GM19043 (cell line): ENCODE measurements around the gene TMEM52.
"Not testable (repeated sequence)": the region's sequence is repeated elsewhere in the genome, so short reads cannot be mapped to it uniquely, and the experiment has no call there.

ENCODE experiments used
- ATAC-seq: cut with Tn5 transposase; IDR thresholded peaks from one replicate; pipeline ENCODE4 v1.9.1; 2021; ENCODE audit warnings: low read depth; ENCODE audit not compliant: unreplicated experiment

The TMEM52 gene

DNA sequence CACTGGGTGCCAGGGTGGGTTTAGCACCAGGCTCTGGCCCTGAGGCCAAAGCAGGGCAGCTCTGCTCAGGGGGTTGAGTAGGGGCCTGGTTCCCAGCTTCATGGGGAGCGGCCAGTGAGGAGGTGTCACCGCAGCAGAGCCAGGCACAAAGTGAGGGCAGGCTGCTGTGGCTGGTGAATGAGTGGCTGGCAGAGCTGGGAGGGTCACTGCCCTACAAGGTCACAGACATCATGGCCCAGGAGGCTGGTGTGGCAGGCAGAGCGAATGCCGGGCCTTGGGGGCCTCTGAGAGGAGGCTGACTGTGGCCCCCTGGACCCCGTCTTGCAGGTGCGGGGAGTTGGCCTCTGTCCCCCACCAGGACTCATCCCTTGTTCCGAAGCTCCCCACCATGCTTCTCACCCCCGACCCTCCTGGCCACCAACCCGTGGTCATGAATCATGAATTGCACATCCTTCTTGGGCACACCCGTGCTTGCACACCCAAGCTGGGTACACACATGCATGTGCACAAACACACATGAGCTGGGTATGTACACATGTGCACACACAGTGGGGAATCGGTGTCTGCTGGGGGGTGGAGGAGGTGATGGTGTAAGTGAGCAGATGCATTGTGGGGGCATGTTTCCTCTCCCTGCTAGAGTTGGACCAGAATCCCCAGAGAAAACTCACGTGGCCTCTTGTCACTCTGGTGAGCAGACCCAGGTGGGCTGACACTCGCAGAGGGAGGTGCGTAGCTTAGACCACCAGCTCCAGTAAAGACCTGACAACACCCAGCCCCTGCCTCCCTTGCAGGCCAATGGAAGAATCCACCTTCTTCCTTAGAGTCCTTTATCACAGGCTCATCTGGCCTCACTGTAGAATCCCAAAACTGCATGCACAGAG lies 23.4 kb downstream of the TMEM52 start:
- ATAC-seq = no peak

DNA sequence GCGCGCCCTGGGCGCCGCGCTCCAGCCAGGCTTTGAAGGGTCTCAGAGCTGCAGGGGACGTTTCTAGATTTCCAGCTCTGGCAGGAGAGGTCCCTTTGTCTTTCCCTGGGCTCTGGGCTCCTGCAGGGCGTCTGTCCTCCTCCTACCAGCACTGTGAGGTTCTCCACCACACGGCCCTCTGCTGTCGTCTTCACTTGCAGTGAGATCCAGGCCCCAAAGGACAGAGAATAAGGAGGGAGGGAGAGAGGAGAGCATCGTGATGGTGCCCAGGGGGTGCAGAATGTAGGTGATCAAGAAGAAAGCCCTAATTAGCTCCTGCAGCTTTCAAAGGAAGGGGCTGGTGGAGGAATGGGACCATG lies 24.0 kb downstream of the TMEM52 start:
- no peak for ATAC-seq

DNA sequence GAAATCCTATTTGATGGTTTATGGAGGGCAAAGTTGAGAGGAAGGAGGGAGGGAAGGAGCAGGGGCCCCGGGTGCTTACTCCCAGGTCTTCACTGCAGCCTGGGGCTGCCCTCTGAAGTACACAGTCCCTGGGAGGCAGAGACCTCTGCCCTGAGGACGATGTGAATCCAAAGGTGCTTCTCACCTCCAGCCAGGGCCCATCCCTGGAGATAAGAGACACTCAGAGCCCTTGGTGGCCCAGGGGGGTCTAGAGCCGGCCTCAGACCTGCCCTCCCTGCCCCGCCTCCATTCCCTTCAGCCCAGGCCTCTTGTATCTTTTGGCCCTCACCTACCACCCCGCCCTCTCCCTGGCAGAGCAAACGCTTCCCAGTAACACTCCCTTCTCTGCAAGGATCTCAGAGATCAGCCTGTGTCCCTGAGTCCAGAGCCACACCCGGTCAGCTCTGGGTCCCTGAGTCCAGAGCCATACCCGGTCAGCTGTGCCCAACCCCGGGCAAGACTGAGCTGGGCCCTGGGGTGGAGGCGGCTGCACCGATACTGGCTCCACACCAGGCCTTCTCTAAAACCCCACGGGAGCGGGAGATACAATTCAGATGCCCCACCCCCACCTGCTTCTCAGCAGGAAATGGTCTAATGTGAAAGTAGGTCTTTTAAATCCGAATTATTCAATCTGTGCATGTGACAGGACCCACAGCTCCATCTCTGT lies 24.6 kb downstream of the TMEM52 start:
- ATAC-seq = no peak

DNA sequence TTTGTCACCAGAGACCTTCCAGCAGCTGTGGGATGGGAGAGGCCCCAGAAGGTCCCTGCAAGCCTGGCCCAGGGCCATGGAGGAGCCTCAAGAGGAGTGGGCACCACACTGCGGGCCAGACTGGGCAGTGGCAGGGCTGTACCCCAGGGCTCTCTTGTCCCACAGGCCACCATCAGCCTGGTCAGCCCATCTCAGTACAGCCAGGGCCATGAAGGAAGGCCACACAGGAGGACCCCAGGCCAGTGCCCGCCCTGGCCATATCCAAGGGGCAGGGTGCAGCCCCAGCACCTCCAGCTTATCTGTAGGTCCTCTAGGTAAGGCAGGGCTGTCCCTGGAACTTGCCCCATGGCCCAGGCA lies 25.1 kb downstream of the TMEM52 start:
- no peak for ATAC-seq

DNA sequence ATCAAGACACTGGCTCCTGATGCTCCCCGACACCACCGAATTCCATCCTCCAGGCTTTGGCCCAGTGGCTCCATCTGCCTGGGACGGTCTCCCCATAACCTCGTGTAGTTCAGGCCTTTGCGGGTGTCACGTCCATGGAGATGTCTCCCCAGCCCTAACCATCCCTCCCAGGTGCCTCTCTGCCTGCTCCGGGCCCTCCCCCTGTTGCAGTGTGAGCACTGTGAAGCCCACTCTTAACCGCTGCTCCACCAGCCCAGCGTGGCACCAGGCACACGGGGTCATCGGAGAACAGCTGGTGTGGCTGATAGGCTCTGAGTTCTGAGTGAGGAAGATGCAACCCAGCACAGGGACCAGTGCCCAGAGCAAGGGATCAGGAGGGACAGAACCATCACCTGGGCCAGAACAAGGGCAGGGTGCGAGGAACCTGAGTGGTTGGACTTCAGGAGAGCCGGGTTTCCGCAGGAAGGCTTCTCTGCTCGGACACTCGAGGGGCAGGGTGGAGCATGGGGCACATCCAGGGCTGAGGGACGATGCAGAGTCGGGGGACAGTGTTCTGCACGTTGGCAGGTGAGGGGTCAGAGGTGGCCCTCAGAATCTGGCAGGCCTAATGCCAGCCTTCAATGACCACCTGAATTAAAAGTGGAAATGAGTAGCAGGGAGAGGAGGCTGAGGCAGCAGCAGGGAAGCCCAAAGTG lies 25.6 kb downstream of the TMEM52 start:
- no peak for ATAC-seq

DNA sequence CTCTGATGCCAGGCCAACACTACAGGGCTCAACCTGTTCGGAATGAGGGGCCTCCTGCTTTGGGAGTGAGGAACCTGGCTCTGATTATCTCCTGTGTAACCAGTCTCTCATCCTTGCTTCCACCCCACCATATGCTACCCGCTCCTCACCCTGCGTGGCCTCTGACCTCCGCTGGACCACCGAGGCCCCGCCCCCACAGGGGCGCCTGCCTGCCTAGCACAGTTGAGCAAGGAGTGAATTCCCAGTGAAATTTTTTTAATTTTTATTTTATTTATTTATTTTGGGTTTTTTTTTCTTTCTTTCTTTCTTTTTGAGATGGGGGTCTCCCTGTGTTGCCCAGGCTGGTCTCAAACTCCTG lies 26.3 kb downstream of the TMEM52 start:
- no peak for ATAC-seq

DNA sequence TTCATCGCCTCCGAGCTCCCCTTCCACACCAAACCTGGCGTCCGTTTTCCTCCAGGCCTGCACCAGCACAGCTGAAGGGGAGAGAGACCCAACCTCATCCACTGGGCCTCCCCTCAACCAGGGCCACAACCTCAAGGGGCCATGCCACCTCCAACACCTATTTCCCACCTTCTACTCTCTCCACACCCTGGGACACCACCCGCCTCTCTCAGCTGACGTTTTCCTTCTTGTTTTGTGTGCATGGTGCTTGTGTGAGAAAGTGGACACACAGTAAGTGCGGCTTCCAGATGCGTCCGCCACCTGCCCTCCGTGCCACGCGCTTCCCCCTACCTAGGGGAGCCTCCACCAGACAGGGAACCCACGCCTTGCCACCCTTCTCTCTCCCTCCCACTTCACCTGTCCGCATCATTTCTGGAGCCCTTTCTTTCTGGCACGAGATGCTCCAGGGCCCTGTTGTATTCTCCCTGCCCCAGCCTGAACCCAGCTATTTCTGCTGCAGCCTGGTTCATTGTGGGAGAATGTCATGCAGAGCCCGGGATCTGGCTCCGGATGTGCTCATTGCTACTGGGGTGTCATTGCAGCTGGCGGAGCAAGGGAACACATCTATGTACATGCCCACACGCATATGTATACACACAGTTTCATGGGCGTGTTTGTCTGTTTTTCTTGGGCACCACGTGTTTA lies 26.9 kb downstream of the TMEM52 start:
- no peak for ATAC-seq

DNA sequence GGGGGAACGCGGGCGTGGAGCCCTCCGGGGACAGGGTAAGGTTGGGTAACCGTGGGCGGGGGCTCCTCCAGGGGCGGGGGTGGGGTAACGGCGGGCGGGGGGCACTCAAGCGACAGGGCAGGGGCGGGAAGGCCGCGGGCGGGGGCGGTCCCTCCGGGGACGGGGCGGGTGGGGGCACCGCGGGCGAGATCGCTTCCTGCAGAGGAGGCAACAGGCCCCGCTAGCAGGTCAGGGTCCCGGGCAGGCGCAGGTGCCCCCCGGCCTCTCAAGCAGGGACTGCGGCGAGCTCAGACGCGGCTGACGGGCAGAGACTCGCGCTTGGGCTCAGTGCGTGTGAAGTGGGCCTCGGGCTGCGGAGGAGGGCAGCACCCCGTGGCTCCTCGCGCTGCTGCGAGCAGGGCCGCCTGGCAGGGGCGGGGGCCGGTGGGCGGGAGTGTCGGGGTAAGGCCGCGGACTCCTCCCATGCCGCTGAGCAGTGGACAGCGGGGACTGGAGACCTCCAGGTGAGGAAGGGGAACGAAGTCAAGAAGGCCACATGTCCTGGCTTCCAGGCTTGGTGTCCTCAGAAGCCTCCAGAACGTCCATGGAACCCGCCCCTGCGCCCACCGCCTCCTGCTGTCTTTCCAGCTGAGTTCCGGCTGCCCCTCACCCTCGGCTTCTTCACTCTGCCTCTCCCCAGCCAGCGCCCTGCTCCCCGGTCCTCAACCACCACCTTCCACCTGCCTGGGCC lies 27.6 kb downstream of the TMEM52 start:
- no peak for ATAC-seq

DNA sequence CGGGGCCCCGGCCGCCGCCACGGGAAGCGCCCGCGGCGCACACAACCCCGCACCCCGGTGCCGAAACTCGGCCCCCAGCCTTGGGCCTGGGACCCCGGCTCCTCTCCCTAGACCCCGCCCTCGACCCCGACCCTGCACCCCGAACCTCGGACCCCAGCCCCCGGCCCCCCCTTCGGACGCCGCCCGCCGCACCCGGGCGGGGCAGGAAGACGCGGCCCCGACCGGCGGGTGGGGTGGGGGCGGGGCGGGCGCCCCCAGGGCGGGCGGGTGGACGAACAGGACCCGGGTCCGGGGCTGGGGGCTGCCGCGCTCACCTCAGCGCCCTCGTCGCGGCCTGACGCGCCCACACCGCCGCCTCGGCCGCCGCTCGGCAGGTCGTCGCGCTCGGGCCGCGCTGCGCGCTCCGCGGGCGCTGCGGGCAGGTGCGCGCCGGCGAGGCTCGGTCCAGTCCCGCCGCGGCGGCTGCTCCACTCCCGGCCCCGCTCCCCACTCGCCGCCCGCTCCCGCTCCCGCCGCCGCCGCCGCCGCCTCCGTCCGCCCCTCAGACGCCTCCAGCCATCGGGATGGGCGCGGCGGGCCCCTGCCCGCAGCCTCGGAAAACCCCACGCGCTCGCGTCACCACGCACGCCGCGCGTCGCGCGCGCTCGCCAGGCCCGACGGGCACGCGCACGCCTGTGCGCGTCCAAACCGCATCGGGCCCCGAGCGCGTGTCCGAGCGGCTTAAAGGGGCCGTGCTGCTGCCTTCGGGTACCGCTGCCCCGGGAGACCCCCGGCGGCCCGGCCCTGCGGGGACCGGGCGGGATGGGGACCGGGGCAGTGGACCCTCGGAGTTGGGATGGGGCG lies 28.4 kb downstream of the TMEM52 start, which contains the start of gene GNB1:
GNB1 (minus strand) TSS at position 582 of the 843 bp plus-strand sequence. CDS start 65,634 bp downstream, outside the sequence.
- ATAC-seq = peak; percentile 54

DNA sequence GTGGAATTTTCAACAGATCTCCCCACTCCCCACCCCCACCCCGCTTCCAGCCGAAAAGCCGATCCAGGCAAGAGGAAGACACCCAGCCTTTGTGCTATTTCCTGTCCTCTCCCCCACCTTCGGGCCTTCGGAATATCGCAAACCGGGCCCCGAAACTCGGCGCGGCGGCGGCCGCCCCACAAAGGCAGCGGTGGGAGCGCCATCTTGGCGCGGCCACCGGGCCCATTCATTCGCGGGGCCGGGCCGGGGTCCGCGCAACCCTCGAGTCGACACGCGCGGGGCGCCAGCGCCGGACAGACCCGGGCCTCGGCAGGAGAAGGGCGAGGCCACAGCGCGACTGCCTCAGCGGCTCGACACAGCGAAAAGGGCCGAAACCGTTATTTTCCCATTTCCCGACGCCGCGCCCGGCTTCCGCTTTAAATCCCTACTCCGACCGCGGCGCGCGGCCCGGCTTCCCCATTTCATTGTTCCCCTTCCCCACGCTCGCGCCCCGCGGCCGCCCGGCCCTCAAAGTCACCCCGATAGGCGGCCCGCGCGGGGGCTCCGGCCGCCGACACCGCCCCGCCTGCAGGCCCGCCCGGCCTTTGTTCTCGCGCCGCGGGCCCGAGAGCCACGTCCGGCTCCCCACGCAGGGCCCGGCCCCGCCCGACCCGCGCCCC lies 29.1 kb downstream of the TMEM52 start:
- ATAC-seq = peak; percentile 9

DNA sequence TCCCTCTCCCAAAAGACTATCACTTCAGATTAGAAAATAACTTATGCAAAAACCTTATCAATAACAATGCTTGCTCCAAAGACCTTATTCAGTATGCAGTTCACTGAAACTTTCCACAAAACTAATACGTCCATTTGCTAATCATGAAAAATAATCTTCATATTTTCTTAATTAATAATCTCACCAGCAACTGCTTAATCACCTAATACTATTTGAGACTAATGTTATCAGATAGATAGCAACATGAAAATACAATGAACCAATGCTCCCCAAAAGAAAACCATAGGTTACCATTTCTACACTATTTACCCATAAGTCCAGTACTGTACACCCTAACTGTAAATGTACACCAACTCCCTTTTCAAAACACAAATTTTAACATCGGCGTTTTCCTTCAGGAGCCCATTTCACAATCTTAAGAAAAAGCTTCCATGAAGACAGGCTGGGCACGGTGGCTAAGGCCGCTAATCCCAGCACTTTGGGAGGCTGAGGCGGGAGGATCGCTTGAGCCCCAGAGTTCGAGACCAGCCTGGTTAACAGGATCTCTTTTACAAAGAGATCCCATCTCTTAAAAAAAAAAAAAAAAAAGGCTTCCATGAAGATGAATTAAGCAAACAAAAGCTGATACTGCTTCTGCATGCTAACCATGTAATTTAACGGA lies 29.9 kb downstream of the TMEM52 start:
- ATAC-seq = no peak

DNA sequence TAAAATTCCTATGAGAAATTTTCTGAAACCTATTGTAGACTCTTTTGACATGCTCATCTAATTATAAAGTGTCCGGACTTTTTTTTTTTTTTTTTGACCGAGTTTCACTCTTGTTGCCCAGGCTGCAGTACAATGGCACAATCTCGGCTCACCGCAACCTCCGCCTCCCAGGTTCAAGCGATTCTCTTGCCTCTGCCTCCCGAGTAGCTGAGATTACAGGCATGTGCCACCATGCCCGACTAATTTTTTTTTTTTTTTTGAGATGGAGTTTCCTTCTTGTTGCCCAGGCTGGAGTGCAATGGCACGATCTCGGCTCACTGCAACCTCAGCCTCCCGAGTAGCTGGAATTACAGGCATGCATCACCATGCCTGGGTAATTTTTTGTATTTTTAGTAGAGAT lies 35.2 kb downstream of the TMEM52 start:
- ATAC-seq = not testable (repeated sequence)

DNA sequence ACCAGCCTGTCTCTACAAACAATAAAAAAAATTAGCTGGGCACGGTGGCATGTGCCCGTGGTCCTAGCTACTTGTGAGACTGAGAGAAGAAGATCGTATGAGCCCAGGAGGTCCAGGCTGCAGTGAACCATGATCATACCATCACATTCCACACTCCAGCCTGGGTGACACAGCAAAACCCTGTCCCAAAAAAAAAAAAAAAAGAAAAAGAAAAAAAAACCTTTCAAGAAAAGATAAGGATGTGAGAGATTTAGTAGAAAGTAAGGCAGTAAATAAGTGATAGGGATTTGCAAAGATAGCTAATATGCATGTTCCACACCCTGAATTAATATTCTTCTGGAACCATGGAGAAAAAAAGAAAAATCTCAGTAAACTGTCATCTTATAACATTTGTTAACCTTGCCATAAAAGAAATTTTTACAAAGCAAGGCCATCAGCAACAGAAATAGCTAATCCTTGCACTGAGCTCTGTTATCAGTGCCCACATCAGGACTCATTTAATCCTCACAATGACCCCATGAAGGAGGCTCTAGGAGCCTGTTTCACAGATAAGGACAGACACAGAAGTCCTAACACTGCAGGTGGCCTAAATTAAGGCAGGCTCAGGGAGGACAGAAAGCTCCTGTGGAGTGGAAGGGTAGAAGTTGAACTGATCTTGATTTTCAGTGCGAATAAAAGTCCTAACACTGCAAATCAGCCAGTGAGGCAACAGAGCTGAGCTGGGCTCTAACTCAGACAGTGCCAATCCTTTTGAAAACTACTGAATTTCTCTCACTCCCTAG lies 35.8 kb downstream of the TMEM52 start:
- no peak for ATAC-seq

DNA sequence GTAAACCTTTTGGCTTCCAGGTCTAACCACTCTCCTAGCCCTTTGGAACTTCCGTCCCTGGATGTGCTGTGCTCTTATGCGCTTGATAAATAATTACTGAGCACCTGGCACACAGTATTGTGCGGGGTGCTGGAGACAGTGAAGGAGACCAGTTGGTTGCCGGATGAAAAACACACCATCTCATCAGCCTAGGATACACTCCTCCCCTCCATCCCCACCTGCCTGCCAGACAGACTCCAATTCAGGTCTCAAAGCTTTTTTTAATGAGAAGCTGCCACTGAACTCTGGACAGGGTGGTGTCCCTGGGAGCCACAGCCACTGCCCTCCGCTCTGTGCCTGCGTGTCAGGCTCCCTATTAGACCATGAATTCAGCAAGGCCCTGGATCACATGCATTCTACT lies 37.4 kb downstream of the TMEM52 start:
- ATAC-seq = no peak

DNA sequence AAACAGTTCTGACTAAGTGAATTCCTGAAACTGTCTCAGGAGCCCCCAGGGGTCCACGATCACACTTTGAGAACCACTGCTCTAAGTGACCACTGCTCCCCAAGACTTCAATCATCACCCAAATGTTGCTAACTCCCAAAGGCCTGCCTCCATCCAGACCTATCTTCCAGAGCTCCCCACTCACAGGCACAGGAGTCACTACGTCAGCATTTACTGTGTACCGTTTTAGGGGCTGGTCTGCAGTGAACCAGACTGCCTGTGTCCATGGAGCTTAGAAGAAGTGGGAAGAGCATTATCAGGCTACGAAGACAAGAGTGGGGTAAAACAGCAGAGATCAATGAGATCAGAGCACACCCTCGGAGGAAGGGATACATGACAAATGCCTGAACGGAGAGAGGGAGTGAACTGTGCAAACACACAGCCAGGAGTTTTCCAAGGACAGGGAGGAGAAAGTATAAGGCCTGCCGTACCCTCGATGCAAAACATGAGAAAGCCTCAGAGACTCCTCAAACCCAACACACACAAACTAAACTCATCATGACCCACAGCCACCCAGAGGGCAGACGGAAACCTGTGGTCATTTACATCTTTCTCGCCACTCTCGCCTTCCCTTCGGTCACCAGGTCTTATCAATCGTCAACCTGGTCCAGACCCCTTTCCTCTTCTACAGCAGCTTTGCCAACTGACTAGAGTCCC lies 38.3 kb downstream of the TMEM52 start:
- ATAC-seq = no peak

DNA sequence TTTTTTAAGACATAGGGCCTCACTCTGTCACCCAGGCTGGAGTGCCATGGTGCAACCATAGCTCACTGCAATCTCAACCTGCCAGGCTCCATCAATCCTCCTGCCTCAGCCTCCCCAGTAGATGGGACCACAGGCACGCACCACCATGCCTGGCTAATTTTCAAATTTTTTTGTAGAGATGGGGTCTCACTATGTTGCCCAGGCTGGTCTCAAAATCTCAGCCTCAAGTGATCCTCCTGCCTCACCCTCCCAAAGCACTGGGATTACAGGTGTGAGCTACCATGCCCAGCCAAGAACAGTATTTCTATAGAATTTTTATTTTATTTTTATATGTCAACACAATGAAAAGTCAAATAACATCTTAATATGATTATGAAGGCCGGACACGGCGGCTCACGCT lies 39.1 kb downstream of the TMEM52 start:
- ATAC-seq = no peak

DNA sequence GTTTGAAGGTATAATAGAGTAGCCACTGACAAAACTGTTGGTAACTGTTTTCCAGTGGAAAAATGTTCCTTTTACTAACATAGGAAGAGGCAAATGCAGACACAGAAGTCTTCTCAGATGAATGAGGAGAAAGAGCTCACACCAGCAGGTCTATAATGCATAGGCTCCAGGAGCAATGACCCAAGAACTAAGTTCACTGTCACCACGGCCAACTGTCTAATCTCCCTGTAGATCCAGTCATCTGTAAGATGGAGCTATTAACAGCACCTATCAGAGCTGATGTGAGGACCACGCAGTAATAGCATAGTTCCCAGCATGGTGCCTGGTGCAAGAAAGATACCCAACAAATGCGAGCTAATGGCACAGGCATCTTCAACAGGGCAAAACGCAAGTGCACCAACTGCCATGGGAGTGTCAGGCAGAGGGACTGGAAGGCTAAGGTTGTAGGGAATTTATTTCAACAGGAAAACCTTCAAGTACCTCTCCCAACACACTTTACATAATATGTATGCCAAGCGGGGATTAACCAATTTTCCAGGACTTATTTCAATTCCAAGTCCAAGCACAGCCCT lies 41.1 kb downstream of the TMEM52 start:
- no peak for ATAC-seq
